Small intestine (tissue), 16 donors: ENCODE data around the gene PACRG. TPM values are rescaled to one million over a fixed set of nuclear protein-coding genes. Genes with fewer than 3 reads are reported as not detected.
"Not testable (repeated sequence)": the region's sequence is repeated elsewhere in the genome, so short reads cannot be mapped to it uniquely, and the experiment has no call there.

ENCODE experiments used
- DNase-seq, 2 donors: peaks; one replicate each; pipeline versions ENCODE4 v3.0.0 to v3.0.0-alpha.2; 2013
- FAIRE-seq: peaks from 2 replicates; lab custom pipeline; 2012; peaks lifted over from hg19 to GRCh38; lab: Jason Lieb, UNC
- H3K27ac ChIP-seq, 3 donors: one replicate each; pipeline ENCODE4 v1.5.1; 2013; ENCODE audit warnings: low read length in 2 of 3, mild to moderate bottlenecking in 2 of 3, control low read depth in 1 of 3, inconsistent platforms in 1 of 3, low read depth in 1 of 3, moderate library complexity in 1 of 3
- H3K27me3 ChIP-seq, 3 donors: one replicate each; pipeline ENCODE4 v1.6.1; 2013; ENCODE audit warnings: low read length in 3 of 3, inconsistent platforms in 1 of 3; ENCODE audit not compliant: control insufficient read depth in 3 of 3, insufficient read depth in 3 of 3
- H3K36me3 ChIP-seq, 3 donors: one replicate each; pipeline ENCODE4 v1.6.1; 2013; ENCODE audit warnings: low read length in 3 of 3, inconsistent platforms in 1 of 3, low read depth in 1 of 3, mild to moderate bottlenecking in 1 of 3, moderate library complexity in 1 of 3; ENCODE audit not compliant: control insufficient read depth in 3 of 3, insufficient read depth in 2 of 3
- H3K4me1 ChIP-seq, 3 donors: one replicate each; pipeline ENCODE4 v1.6.1; 2013; ENCODE audit warnings: low read length in 2 of 3, inconsistent platforms in 1 of 3, low read depth in 1 of 3, mild to moderate bottlenecking in 1 of 3, moderate library complexity in 1 of 3; ENCODE audit not compliant: control insufficient read depth in 3 of 3, insufficient read depth in 2 of 3
- H3K4me3 ChIP-seq, 3 donors: one replicate each; pipeline ENCODE4 v1.5.1; 2013; ENCODE audit warnings: low read length in 3 of 3, control low read depth in 1 of 3, inconsistent platforms in 1 of 3, low read depth in 1 of 3, mild to moderate bottlenecking in 1 of 3, moderate library complexity in 1 of 3
- H3K9me3 ChIP-seq, 2 donors: one replicate each; pipeline ENCODE4 v1.6.1; 2013; ENCODE audit warnings: low read depth in 1 of 2, low read length in 1 of 2; ENCODE audit not compliant: control insufficient read depth in 2 of 2, insufficient read depth in 1 of 2
- WGBS, 3 donors: extraction: QIAGEN DNeasy Blood & Tissue Kit; methylation state at CpG; one replicate each; pipeline ENCODE4 v1.1.7; 2013; 5-methylcytosine and 5-hydroxymethylcytosine counted together
- long read RNA-seq, 10 donors: transcript quantifications; one replicate each; lab custom pipeline, GENCODE V29; 2026
- polyA plus RNA-seq, 4 donors: library from polyadenylated mRNA; stranded (reverse) in 3 of 4; unstranded in 1 of 4; fragments of 200-250 nt in 3 of 4; fragments of 120-200 nt in 1 of 4; gene quantifications; one replicate each; pipeline versions ENCODE4 v1.2.1 to v1.2.3, GENCODE V29; 2013
- donor health status: healthy with polysubstance abuse.
- donor health status: control.
- donor health status: control.
- donor health status: Bipolar disorder and iron deficiency.
- donor health status: healthy.

PACRG gene
- polyA plus RNA-seq: 1 to 10 TPM in 1 of 4 donors, under 1 TPM in 1, not detected in 2; 0.49 to 1.5 TPM
- long read RNA-seq, donor 1, partial matches to known transcripts: 0 of 2 reads
- long read RNA-seq, donor 1, other reads (novel, unspliced or antisense): 0 of 2 reads
- long read RNA-seq, donor 2: 0 reads
- long read RNA-seq, donor 3: 0 reads
- long read RNA-seq, donor 4: 0 reads
- long read RNA-seq, donor 5: 0 reads
- long read RNA-seq, donor 6: 0 reads
- long read RNA-seq, donor 7, partial matches to known transcripts: 8 of 14 reads
- long read RNA-seq, donor 7, other reads (novel, unspliced or antisense): 5 of 14 reads
- long read RNA-seq, donor 8: 0 reads
- long read RNA-seq, donor 9: 0 reads
- long read RNA-seq, donor 10: 0 reads

DNA sequence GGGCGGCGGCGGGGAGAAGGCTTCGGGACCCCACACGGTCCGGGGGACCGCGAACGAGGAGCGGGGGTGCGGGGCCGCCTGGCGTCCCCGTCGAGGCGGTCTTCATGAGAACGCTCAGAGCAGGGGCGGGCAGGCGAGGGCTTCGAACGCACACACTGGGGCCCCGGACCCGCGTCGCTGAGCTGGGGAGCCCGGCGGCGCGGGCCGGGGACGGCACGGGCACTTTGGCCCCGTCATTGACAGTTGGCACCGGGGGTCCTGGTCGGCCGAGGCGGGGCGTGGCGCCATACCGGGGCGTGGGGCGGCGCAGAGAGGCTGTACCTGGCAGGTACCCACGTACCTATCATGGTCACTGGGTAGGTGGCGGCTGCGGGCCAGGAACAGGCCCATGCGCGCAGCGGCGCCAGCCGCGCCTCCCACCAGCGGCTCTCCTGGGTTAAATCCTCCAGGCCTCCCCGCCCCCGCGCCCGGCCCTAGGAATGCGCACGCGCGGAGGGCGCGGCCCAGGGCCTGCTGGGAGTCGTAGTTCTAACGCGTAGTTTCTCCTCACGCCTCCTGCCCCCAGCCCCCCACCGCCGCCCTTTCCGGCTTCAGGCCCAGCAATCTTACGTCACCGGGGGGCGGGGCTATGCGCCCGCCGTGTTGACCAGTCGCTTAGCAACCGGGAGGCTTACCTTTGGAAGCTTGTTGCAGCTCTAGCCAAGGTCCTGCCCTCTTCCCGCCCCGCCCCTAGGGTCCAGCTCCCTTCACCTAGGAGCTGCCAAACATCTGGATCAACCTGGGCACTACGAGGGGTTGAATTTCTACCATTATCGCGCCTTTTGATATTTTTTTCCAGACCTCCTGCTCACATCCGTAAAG, at the start of gene PACRG, which contains the start of gene PRKN:
Gene PACRG (plus strand): TSS at position 653 of the 861 bp plus-strand sequence.
Gene PRKN (minus strand): TSS at position 445 of the 861 bp plus-strand sequence.
- FAIRE-seq (no peak), DNase-seq (peak; percentile 99 to 100)
- Histone ChIP-seq H3K4me1 (peaks cover 2 to 14% (median 5%) of the 10 kb centered on the region in 3 donors), H3K4me3 (peak within 1 kb of the TSS; percentile 62 to 92 (median 74)), H3K9me3 (no peaks in the 10 kb centered on the region), H3K36me3 (no peaks in the 10 kb centered on the region), H3K27me3 (no peaks in the 10 kb centered on the region), H3K27ac (peak within 1 kb of the TSS; percentile 80 to 96 (median 86))
- 1% methylated on average over 63 to 84 of the region's 84 CpGs for WGBS, 3 donors

GRCh38 chr6:162678896-162679295, 48.9 kb upstream of the PACRG start:
- H3K4me3 ChIP-seq, FAIRE-seq, H3K36me3 ChIP-seq, H3K27me3 ChIP-seq, DNase-seq, H3K9me3 ChIP-seq, H3K4me1 ChIP-seq, H3K27ac ChIP-seq: not testable (repeated sequence)
- WGBS, 3 donors: 88 to 93% (median 91%) methylated on average over 7 of the region's 7 CpGs

GRCh38 chr6:162679681-162680080, 48.1 kb upstream of the PACRG start:
- no peaks in the 10 kb centered on the region for H3K9me3 ChIP-seq

DNA sequence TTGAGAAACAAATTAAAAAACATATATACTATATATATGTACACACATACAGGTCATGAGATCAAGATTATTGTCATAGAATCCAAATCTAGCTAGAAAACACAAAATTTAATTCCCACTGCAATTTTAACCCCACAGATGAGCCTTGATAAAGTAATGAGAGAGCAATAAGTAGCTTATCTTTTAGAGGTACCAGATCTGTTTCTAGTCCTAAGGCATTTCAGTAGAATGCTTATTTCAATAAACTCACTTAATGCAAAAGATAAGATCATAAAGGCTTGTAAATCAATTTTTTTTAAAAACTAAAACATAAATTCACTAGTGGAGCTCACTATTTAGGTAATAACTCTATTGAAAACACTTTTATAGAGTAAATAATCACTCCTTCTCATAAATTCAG, 47.4 kb upstream of the PACRG start:
- no peaks in the 10 kb centered on the region for H3K9me3 ChIP-seq
- no peaks in the 10 kb centered on the region for H3K4me1 ChIP-seq
- H3K27ac ChIP-seq: no peak overlapping the region
- H3K27me3 ChIP-seq: no peaks in the 10 kb centered on the region
- DNase-seq: no peak
- no peaks in the 10 kb centered on the region for H3K36me3 ChIP-seq
- no peak overlapping the region for H3K4me3 ChIP-seq
- no peak for FAIRE-seq

More at GRCh38 chr6:162679681-162680080, 48.1 kb upstream of the PACRG start:
- no peaks in the 10 kb centered on the region for H3K27me3 ChIP-seq
- no peak overlapping the region for H3K27ac ChIP-seq
- FAIRE-seq: no peak
- no peak for DNase-seq
- no peaks in the 10 kb centered on the region for H3K36me3 ChIP-seq
- no peak overlapping the region for H3K4me3 ChIP-seq
- H3K4me1 ChIP-seq: no peaks in the 10 kb centered on the region
- WGBS, 3 donors: 87 to 92% (median 91%) methylated on average over 1 of the region's 1 CpG

DNA sequence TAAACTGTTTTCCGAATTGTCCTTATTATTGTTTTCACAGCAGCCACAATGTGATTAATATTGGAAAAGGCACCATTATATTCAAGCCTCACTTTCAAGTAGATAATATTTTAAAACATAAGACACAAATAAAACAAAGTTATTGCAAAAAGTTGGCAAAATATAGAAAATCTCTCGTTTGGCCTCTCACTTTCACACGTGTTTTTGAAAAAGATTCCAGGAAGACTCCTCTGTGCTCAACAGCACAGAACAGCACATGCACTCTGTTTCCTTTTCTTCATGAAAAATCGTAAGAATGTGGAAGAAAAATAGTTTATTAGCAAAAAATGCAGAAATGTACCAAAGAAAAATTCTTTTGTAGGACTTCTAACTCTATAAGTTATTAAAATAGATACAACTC, 46.9 kb upstream of the PACRG start:
- no peak for FAIRE-seq
- H3K36me3 ChIP-seq: no peaks in the 10 kb centered on the region
- DNase-seq: no peak
- no peak overlapping the region for H3K27ac ChIP-seq
- 67 to 93% (median 86%) methylated on average over 4 of the region's 4 CpGs for whole genome bisulfite sequencing, 3 donors
- H3K27me3 ChIP-seq: no peaks in the 10 kb centered on the region
- H3K9me3 ChIP-seq: no peaks in the 10 kb centered on the region
- H3K4me1 ChIP-seq: no peaks in the 10 kb centered on the region
- no peak overlapping the region for H3K4me3 ChIP-seq

- DNase-seq: peak; percentile 34 to 90
- Histone ChIP-seq H3K4me3 (no peak overlapping the region), H3K27me3 (no peaks in the 10 kb centered on the region), H3K9me3 (no peaks in the 10 kb centered on the region), H3K27ac (no peak overlapping the region), H3K36me3 (no peaks in the 10 kb centered on the region), H3K4me1 (no peaks in the 10 kb centered on the region)
- 6 to 54% (median 33%) methylated on average over 1 of the region's 1 CpG for WGBS, 3 donors
- peak; percentile 77 for FAIRE-seq
Observed at GRCh38 chr6:162681447-162681846, 46.3 kb upstream of the PACRG start.

GRCh38 chr6:162683135-162683534, 44.6 kb upstream of the PACRG start:
- no peaks in the 10 kb centered on the region for H3K9me3 ChIP-seq
- 44 to 54% (median 50%) methylated on average over 4 of the region's 4 CpGs for WGBS, 3 donors
- H3K27me3 ChIP-seq: no peaks in the 10 kb centered on the region
- H3K27ac ChIP-seq: no peak overlapping the region
- no peaks in the 10 kb centered on the region for H3K4me1 ChIP-seq
- FAIRE-seq (no peak), DNase-seq (peak in 1 of 2 donors; percentile 24)
- no peaks in the 10 kb centered on the region for H3K36me3 ChIP-seq
- no peak overlapping the region for H3K4me3 ChIP-seq

DNA sequence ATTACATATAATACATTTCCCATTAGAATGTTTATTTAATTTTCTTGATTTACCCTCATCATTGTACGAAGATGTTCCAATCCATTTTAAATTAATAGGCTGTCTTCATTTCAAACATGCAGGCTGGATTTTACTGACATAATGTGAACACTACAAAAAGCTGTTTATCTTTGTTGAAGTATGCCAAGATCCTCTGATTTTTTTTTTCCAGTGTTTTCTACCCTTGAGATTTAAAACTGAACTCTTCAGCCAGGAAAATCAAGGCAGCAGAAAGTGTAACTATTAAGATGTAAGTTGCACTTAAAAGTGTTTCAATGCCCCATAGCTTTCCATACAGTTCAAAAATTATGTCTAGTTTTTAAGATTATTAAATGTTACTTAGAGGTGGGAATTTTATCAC, 43.7 kb upstream of the PACRG start:
- H3K9me3 ChIP-seq: no peaks in the 10 kb centered on the region
- 60 to 84% (median 71%) methylated on average over 1 of the region's 1 CpG for WGBS, 3 donors
- H3K4me1 ChIP-seq: no peaks in the 10 kb centered on the region
- no peak overlapping the region for H3K27ac ChIP-seq
- no peak for FAIRE-seq
- no peak overlapping the region for H3K4me3 ChIP-seq
- no peaks in the 10 kb centered on the region for H3K27me3 ChIP-seq
- H3K36me3 ChIP-seq: no peaks in the 10 kb centered on the region
- DNase-seq: no peak
